Activated naive CD8-positive, alpha-beta T cell treated with anti-CD3 and anti-CD28 coated beads, Interleukin-2, amount 50 U/mL, for 24 hours (primary cell): ENCODE data around the gene ICA1.
"Not testable (repeated sequence)": the region's sequence is repeated elsewhere in the genome, so short reads cannot be mapped to it uniquely, and the experiment has no call there.

Source experiments
- ATAC-seq: fragments of 150-1000 bp; cut with Tn5 transposase; one replicate; pipeline ENCODE4 v1.10.0; 2021
- DNase-seq: peaks from one replicate; pipeline ENCODE4 v3.0.0; 2021
- H3K27ac Mint-ChIP-seq: one replicate; pipeline ENCODE4 v1.8.0; 2021; ENCODE audit warnings: mild to moderate bottlenecking, mixed read lengths
- H3K27me3 Mint-ChIP-seq: one replicate; pipeline ENCODE4 v1.8.0; 2021; ENCODE audit warnings: mixed read lengths
- H3K36me3 Mint-ChIP-seq: one replicate; pipeline ENCODE4 v1.8.0; 2021; ENCODE audit warnings: low read depth, mixed read lengths
- H3K4me1 Mint-ChIP-seq: one replicate; pipeline ENCODE4 v1.8.0; 2021; ENCODE audit warnings: mixed read lengths
- H3K4me3 Mint-ChIP-seq: one replicate; pipeline ENCODE4 v1.8.0; 2021; ENCODE audit warnings: mild to moderate bottlenecking, moderate library complexity, mixed read lengths
- H3K9me3 Mint-ChIP-seq: one replicate; pipeline ENCODE4 v1.8.0; 2021; ENCODE audit warnings: mixed read lengths

Gene ICA1

GRCh38 chr7:8085420-8085819 lies 176.5 kb downstream of the ICA1 start:
- Mint-ChIP-seq H3K27ac (no peak overlapping the region), H3K4me3 (no peak overlapping the region), H3K36me3 (peaks cover 5% of the 10 kb centered on the region), H3K27me3 (no peaks in the 10 kb centered on the region), H3K4me1 (no peaks in the 10 kb centered on the region), H3K9me3 (no peaks in the 10 kb centered on the region)
- DNase-seq (no peak), ATAC-seq (no peak)

DNA sequence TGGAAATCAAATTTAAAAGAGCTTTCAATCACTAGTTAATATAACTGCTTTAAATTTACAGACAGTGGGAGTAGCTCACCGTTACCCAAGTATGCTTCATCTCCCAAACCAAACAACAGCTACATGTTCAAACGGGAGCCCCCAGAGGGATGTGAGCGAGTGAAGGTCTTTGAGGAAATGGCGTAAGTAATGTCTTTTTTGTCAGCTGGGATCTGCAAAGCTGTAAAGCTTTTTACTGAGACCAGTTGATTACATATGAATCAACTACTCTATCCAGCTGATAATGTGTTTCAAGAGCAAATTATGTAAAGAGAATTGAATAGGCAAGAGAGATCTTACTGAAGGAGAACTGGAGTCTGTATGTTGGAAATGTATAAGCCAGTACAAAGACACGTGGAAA lies 177.1 kb downstream of the ICA1 start:
- H3K9me3 Mint-ChIP-seq = no peaks in the 10 kb centered on the region
- H3K27ac Mint-ChIP-seq = no peak overlapping the region
- no peaks in the 10 kb centered on the region for H3K4me1 Mint-ChIP-seq

DNA sequence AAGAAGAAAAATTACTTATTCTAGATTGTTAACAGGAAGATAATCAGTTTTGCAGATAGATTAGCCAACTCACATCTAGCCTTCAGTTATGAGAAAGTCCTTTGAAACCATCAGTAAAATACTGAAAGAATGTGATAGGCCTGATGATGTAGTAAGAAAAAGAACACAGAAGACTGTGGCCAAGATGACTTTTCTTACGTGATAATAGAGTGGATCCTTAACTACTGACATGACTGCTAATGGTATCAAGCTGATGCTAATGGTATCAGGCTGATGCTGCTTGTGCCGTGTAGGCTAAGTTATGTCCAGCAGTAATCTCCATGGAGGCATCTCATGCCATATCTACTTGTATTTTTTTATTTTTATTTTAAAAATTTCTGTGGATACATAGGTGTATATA lies 179.2 kb downstream of the ICA1 start:
- no peak for ATAC-seq
- no peak overlapping the region for H3K27ac Mint-ChIP-seq

More for the DNA sequence above, 177.1 kb downstream of the ICA1 start:
- no peak for DNase-seq
- Mint-ChIP-seq H3K27me3 (no peaks in the 10 kb centered on the region), H3K36me3 (peaks cover 5% of the 10 kb centered on the region), H3K4me3 (no peak overlapping the region)
- no peak for ATAC-seq

DNA sequence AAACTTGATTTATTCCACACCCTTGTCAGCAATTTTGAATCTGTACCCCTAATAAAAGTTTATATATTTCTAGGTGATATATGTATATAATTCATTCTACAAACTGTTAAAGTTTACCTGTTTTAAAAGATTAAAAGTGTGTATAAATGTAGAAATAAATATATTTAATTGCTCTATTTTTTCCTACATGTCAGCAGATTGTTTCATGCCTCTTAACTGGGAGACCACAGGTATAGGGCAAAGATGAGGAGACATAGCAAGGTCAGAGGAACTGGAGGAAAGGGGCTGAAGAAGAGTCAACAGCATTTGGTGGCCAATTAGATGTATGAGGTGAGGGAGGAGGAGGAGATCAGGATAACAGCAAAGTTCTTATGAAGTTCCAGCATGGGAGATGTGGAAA lies 183.5 kb downstream of the ICA1 start:
- H3K36me3 Mint-ChIP-seq = no peaks in the 10 kb centered on the region
- H3K4me1 Mint-ChIP-seq = no peaks in the 10 kb centered on the region
- no peaks in the 10 kb centered on the region for H3K27me3 Mint-ChIP-seq
- no peaks in the 10 kb centered on the region for H3K9me3 Mint-ChIP-seq
- ATAC-seq (no peak), DNase-seq (no peak)
- H3K27ac Mint-ChIP-seq = no peak overlapping the region
- H3K4me3 Mint-ChIP-seq = no peak overlapping the region

More for the DNA sequence above, 179.2 kb downstream of the ICA1 start:
- Mint-ChIP-seq H3K4me3 (no peak overlapping the region), H3K9me3 (no peaks in the 10 kb centered on the region), H3K36me3 (peaks cover 5% of the 10 kb centered on the region), H3K27me3 (no peaks in the 10 kb centered on the region), H3K4me1 (no peaks in the 10 kb centered on the region)
- no peak for DNase-seq

GRCh38 chr7:8070451-8071180 lies 191.4 kb downstream of the ICA1 start:
- ATAC-seq (no peak), DNase-seq (no peak)
- Mint-ChIP-seq H3K27me3 (no peaks in the 10 kb centered on the region), H3K9me3 (no peaks in the 10 kb centered on the region), H3K36me3 (peaks cover 9% of the 10 kb centered on the region), H3K27ac (no peak overlapping the region), H3K4me3 (no peak overlapping the region), H3K4me1 (peaks cover 7% of the 10 kb centered on the region)

GRCh38 chr7:8068892-8069686 lies 192.9 kb downstream of the ICA1 start:
- peaks cover 7% of the 10 kb centered on the region for H3K4me1 Mint-ChIP-seq
- no peaks in the 10 kb centered on the region for H3K9me3 Mint-ChIP-seq
- H3K27ac Mint-ChIP-seq = no peak overlapping the region
- no peaks in the 10 kb centered on the region for H3K27me3 Mint-ChIP-seq
- no peak for DNase-seq
- no peak overlapping the region for H3K4me3 Mint-ChIP-seq
- peaks cover 15% of the 10 kb centered on the region for H3K36me3 Mint-ChIP-seq
- ATAC-seq = no peak

DNA sequence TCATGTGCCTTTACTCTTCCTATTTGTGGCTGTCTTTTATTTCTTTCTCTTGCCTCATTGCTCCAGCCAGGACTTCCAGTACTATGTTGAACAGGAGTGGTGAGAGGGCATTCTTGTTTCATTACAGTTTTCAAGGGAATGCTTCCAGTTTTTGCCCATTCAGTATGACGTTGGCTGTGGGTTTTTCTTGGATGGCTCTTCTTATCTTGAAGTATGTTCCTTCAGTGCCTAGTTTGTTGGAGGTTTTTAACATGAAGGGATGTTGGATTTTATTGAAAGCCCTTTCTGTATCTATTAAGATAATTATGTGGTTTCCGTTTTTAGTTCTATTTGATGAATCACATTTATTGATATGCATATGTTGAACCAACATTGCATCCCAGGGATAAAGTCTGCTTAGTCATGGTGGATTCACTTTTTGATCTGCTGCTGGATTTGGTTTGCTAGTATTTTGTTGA lies 196.6 kb downstream of the ICA1 start:
- Mint-ChIP-seq H3K36me3 (peaks cover 23% of the 10 kb centered on the region), H3K9me3 (no peaks in the 10 kb centered on the region), H3K4me1 (peaks cover 10% of the 10 kb centered on the region), H3K4me3 (no peak overlapping the region), H3K27ac (no peak overlapping the region), H3K27me3 (no peaks in the 10 kb centered on the region)
- DNase-seq = no peak
- no peak for ATAC-seq

DNA sequence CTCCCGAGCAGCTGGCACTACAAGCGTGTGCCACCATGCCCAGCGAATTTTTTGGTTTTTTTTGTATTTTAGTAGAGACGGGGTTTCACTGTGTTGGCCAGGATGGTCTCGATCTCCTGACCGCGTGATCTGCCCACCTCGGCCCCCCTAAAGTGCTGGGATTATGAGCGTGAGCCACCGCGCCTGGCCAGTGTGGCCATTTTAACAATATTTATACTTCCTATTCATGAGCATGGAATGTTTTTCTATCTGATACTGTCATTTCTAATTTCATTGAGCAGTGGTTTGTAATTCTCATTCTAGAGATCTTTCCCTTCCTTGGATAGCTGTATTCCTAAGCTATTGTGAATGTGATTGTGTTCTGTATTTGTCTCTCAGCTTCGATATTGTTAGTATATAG lies 197.1 kb downstream of the ICA1 start:
- no peak overlapping the region for H3K4me3 Mint-ChIP-seq

DNA sequence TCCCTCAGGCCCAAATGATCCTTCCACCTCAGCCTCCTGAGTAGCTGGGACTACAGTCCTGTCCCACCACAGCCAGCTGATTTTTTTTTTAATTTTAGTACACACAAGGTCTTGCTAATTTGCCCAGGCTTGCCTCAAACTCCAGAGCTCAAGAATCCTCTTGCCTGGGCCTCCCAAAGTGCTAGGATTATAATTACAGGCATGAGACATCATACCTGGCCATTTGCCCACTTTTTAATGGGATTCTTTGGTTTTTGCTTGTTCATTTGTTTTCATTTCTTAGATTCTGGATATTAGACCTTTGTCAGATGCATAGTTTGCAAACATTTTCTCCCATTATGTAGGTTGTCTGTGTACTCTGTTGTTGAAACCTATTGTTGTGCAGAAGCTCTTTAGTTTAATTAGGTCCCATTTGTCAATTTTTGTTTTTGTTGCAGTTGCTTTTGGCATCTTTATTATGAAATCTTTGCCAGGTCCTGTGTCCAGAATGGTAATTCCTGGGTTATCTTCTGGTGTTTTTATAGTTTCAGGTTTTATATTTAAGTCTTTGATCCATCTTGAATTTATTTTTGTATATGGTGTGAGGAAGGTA lies 198.2 kb downstream of the ICA1 start:
- no peak for ATAC-seq
- no peak overlapping the region for H3K4me3 Mint-ChIP-seq

More for the DNA sequence above, 197.1 kb downstream of the ICA1 start:
- ATAC-seq = no peak
- no peak for DNase-seq
- Mint-ChIP-seq H3K36me3 (peaks cover 28% of the 10 kb centered on the region), H3K9me3 (no peaks in the 10 kb centered on the region), H3K27ac (no peak overlapping the region), H3K27me3 (no peaks in the 10 kb centered on the region), H3K4me1 (peaks cover 10% of the 10 kb centered on the region)

GRCh38 chr7:8063300-8063699 lies 198.7 kb downstream of the ICA1 start:
- not testable (repeated sequence) for H3K27ac Mint-ChIP-seq, H3K9me3 Mint-ChIP-seq, DNase-seq, ATAC-seq, H3K4me1 Mint-ChIP-seq, H3K4me3 Mint-ChIP-seq, H3K27me3 Mint-ChIP-seq
- H3K36me3 Mint-ChIP-seq = peaks cover 30% of the 10 kb centered on the region

More for the DNA sequence above, 198.2 kb downstream of the ICA1 start:
- no peaks in the 10 kb centered on the region for H3K9me3 Mint-ChIP-seq
- peaks cover 11% of the 10 kb centered on the region for H3K4me1 Mint-ChIP-seq
- H3K27ac Mint-ChIP-seq = no peak overlapping the region
- peaks cover 30% of the 10 kb centered on the region for H3K36me3 Mint-ChIP-seq
- H3K27me3 Mint-ChIP-seq = no peaks in the 10 kb centered on the region
- no peak for DNase-seq
